Nucleus accumbens (tissue), 56 donors: ENCODE measurements around the gene CDH23.

Source experiments
- DNase-seq, 56 donors: peaks; one replicate each; lab custom pipeline; 2025; lab: John Stamatoyannopoulos, UW

CDH23 gene

GRCh38 chr10:71413581-71413980 is 16.9 kb downstream of the CDH23 start:
- DNase-seq, result no peak

GRCh38 chr10:71414359-71414758 is 17.6 kb downstream of the CDH23 start:
- no peak for DNase-seq

- DNase-seq, result no peak
Measured at GRCh38 chr10:71419002-71419540, 22.4 kb downstream of the CDH23 start.

- no peak for DNase-seq
Measured at GRCh38 chr10:71419750-71420149, 23.0 kb downstream of the CDH23 start.

GRCh38 chr10:71421075-71421434 is 24.3 kb downstream of the CDH23 start:
- no peak for DNase-seq

GRCh38 chr10:71423250-71423649 is 26.5 kb downstream of the CDH23 start:
- no peak for DNase-seq

- no peak for DNase-seq
Measured at GRCh38 chr10:71423901-71424300, 27.2 kb downstream of the CDH23 start.

- DNase-seq, result no peak
Measured at GRCh38 chr10:71424496-71425194, 27.9 kb downstream of the CDH23 start.

GRCh38 chr10:71426058-71426605 is 29.4 kb downstream of the CDH23 start:
- no peak for DNase-seq

GRCh38 chr10:71427246-71427645 is 30.5 kb downstream of the CDH23 start:
- no peak for DNase-seq

GRCh38 chr10:71429304-71429703 is 32.6 kb downstream of the CDH23 start:
- DNase-seq, result no peak

GRCh38 chr10:71429929-71430328 is 33.2 kb downstream of the CDH23 start:
- DNase-seq, result no peak

GRCh38 chr10:71431239-71432100 is 34.8 kb downstream of the CDH23 start:
- DNase-seq, result peak in 1 of 56 donors; percentile 5

GRCh38 chr10:71432101-71432905 is 35.6 kb downstream of the CDH23 start:
- DNase-seq, result no peak

- no peak for DNase-seq
Measured at GRCh38 chr10:71432956-71433767, 36.4 kb downstream of the CDH23 start.

GRCh38 chr10:71433768-71434744 is 37.3 kb downstream of the CDH23 start:
- no peak for DNase-seq

- DNase-seq, result no peak
Measured at GRCh38 chr10:71434760-71435394, 38.2 kb downstream of the CDH23 start.
